HG03025 (cell line): ENCODE measurements around the gene ZNF236.
A peak's percentile ranks its signal among the peaks of the same experiment; 100 is the strongest.
"Not testable (repeated sequence)": the region's sequence is repeated elsewhere in the genome, so short reads cannot be mapped to it uniquely, and the experiment has no call there.

Source experiments
- ATAC-seq: cut with Tn5 transposase; IDR thresholded peaks from one replicate; pipeline ENCODE4 v1.9.1; 2021; ENCODE audit warnings: mild to moderate bottlenecking, moderate library complexity; ENCODE audit not compliant: unreplicated experiment, low FRiP score

Gene ZNF236

DNA sequence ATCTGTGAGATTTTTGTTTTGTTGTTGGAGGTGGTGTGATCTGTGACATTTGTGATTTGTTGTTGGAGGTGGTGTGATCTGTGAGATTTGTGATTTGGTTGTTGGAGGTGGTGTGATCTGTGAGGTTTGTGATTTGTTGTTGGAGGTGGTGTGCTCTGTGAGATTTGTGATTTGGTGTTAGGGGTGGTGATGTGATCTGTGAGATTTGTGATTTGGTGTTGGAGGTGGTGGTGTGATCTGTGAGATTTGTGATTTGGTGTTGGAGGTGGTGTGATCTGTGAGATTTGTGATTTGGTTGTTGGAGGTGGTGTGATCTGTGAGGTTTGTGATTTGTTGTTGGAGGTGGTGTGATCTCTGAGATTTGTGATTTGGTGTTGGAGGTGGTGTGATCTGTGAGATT lies 144.9 kb downstream of the ZNF236 start:
- ATAC-seq, result not testable (repeated sequence)

DNA sequence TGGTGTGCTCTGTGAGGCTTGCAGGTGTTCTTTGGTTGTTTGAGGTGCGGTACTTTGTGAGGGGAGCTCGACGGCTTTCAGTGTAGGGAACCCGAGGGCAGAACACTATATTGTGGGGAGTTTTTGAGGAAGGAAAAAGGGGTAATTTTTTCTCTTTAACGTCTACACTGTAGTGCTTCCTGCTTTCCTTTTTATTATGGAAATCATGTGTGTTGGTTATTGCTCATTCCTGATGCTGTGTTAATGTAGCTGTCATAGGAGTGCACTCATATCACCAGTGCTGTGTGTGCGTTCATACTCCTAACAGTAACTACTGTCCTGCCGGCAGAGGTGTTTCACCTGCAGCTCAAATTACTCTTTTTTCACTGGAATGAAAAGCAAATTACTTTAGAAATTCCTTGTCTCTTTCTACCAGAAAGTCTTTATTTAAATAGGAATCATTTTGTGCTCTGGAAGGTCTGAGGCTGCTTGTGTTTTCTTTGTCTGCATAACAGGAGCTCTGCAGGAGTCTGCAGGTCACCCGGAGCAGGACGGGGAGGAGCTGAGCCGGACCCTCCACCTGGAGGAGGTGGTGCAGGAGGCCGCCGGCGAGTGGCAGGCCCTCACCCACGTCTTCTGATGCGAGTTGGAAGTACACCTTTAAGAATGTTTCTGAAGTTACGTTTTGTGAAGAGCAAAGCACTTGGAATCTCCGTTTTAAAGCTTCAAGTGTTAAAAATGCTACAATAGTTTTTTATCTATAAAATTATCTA lies 145.5 kb downstream of the ZNF236 start:
- no peak for ATAC-seq

DNA sequence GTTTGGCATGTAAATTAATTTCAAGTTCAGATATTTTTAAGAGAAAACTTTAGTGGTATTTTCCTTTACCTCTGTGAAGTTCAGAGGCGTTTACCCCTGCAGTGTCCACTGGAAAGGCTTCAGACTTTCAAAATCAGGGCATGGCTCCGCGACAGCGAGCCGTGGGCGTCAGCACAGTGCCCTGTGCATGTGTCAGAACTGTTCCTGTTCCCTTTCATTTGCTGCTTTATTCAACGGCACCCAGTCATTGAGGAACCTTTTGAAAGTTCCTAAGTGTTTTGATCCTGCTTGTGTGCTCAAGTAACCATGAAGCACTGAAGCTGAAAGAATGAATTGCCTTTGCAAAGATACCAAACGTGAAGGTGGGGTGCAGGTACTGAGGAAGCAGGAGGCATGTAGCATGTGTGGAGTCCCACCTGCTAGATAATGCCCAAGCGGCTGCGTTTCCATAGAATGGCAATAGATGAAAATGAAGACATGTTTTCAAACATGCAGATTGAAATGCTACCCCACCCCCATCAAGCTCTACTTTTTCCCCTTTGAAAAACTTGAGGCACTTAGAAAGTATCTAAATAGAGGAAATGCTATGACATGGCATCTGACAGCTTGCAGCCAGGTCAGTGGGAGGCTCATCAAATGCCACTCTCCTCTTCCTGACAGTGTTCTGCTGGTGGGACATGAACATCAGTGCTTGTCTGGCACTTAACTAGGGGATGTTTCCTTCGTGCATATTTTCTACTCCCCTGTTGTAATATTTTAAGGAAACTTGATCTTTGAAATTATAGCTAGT lies 148.6 kb downstream of the ZNF236 start:
- ATAC-seq, result no peak

DNA sequence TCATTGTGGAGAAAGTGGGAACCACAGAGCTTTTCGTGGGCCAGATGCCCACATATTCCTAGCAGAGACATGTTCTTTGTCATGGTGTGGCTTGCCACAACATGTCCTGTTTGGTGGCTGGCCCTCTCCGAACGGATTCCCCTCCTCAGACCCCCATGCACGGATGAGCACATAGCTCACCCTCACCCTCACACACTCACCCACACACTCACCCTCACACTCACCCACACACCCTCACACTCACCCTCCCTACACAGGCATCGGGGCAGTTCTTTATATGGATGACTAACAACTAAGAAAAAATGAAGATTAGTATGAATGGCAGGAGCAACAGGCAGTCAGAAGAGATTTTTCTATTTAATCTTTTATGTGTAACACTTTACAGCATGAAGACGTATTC lies 149.9 kb downstream of the ZNF236 start:
- ATAC-seq, result no peak

DNA sequence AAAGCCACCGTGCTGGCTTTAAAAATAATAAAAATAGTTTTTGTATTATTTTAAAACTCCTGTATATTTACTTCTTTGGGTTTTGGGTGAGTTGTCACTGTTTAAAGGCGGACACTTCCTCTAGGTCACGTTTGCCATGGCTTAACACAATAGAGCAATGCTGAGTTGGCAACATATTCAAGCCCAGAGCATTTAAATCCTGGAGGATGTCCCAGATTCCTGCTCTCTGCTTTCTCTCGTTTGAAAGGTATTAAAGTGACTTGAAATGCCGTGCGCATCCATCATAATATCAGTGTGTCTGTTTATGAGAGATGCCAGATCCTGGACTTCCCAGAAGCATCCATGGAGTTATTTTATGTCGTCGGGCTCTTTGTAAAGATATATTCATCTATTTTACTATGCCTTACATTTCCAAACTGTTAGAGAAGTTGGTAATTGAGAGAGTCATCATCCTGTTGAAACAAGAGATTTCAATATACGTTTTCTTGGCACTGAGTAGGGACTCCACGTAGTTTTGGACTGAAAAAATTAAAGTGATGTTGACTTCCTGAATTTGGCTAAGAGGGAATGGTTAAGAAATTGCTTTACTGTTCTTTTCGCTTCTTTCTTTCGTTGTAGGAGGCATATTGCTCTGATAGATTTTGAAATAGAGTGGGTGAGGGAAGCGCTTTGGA lies 150.6 kb downstream of the ZNF236 start:
- ATAC-seq, result no peak

DNA sequence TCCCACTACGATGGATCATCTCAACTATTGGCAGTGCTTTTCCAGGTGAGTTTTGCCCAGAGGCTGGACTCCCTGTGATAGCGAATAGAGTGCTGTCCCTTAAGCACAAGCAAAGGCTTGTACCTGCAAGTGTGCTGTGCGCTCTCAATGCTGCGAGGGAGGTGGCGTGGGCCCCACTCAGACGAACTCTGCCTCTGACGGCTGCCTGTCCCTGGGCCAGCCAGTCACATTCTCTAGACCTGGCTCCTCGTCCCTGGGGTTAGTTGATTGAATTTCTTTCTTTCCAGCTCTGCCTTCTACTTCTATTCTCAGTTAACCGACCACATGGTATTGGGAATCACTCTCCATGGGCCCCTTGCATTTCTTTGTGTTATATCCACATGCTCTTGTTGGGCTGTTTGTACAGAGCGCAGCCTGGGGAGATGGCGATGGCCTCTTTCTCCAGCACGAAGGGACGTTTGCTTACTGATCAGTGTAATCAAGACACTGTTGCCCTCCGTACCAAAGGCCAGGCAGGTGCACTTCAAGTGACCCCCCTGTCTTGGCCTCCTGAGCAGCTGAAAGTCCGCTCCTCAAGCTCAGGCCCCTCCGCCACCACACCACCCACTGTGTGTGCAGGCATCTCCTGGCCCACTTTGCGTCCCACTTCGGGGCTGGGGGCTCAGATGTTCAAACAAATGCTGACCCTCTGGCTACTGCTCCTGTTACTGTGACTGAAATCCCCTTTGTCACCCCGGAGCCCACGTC lies 151.3 kb downstream of the ZNF236 start:
- ATAC-seq, result no peak

DNA sequence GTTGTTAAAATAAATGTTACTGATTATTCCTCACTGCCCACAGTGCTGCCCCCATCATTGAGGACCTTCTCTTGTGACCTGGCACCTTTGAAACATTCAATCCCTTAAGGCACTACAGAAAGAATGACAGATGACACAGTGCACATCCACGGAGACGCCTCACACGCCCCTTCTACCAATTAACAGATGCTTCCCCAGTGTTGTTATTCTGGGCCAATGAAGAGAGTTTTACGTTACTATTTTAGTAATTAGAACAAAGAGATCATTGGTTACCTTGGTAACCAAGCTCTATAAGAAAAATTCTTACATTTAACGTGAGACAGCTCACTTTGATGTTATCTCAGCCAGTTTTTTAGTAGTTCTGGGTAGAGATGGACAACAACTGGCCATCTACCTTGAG lies 152.0 kb downstream of the ZNF236 start:
- ATAC-seq, result no peak

DNA sequence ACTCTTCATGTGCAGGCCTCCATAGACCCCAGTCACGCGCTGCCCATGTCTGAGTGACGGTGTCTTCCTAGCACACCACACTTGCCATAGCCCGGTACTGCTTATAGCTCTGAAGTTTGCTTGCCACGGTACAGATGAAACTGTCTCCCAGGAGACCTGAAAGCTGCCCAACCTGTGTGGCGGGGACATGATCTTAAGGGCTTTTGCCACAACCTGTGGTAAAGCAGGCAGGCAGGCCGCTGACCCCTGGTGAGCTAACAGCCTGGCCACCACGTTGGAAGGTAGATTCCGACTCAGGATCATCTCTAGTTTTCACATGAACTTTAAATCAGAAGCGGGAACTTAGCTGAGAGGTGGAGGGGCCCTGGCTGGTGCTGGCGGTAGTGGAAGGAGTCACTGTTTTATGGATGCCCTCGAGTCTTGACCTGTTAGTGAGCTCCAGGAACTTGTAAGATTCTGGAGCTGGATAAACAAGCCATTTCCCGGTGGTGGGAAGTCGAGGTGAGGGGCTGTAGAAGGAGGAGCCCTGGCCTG lies 153.3 kb downstream of the ZNF236 start:
- ATAC-seq, result no peak

DNA sequence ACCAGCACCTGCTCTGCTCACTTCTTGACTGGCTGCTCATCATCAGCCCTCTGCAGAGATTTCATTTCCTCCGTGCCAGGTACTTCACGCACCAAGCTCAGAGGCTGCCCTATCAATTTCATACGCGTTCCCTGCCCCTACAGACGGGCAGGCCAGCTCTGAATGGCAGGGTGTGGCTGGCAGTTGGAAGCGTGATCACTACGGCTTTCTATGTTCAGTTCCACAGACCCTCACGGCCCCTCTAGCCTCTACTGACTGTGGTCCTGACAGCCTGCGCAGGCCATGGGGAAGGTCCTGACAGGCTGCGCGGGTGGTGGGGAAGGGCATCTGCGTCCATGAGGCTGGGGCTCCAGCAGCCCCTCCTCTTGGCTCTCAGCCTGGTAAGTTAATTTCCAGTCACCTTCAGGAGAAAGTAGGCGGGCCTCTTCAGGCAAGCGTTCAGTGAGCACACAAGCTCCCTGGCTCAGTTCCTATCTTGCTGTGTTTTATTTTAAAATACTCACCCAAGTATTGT lies 154.8 kb downstream of the ZNF236 start:
- ATAC-seq, result no peak

DNA sequence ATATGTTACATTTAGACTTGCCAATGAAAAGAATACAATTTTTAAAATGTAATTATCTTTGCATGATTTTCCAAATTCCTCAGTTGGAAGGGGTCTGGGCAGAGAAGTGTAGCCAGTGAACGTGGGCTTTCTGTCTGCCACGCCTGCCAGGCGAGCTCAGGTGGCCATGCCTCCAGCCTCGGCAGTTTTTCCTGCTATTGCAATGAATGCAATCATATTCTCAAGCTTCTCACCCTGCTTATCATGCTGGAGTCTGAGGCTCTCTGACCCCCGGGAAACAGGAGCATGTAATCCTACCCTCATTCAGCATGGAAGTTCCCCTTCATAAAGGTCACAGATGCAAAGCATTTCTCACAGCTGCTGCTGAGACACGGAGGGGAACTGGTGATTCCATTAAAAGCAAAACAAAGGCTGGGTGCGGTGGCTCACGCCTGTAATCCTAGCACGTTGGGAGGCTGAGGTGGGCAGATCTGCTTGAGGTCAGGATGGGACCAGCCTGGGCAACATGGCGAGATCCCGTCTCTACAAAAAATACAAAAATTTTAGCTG lies 155.4 kb downstream of the ZNF236 start:
- no peak for ATAC-seq

DNA sequence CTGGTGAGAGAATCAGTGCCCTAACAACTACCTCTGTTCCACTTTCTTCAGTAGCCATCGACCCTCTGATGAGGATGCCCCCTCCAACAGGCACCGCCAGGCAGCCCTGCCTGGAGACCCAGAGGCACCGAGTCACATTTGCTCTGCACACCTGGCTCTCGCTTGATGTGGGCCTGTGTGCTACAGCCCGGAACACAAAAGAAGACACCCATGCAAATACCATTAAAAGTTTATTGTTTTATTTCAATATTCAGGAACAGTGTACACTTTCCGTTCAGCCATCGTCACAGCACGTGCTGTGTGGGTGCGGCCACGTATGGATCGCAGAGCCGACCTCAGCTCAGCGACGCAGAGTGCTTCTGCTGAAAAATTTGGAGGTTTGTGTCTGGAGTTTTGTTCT lies 156.3 kb downstream of the ZNF236 start:
- ATAC-seq, result no peak

DNA sequence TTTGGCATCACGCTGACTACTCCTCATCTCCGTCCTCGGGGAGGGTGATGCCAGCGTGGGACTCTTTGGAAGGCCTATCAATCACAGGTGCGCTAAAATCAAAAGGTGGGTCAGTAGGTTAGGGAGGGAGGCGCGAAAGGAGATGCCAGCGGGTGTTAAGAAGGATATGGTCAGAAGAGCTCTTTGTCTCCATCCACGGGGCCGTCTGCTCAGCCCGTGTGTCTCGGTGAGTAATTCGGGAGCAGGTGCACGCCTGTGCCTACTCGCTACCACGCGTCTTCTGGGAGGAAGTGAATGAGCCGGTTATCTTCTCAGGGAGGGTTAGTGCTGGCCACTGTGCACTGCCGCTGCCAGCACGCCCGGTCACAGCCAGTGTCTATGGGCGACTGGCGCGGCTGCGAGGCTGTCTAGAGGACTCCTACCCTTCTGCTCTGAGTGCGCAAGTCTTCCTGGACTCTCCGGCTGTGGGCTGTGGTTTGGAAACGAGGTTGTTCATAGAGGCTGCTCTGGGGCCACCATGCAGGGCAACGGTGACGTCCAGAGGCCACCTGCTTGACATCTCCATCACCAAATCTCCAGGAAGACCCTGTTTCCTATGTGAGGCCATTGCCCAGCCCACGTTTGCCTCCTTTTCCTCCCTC lies 156.9 kb downstream of the ZNF236 start:
- ATAC-seq, result no peak

DNA sequence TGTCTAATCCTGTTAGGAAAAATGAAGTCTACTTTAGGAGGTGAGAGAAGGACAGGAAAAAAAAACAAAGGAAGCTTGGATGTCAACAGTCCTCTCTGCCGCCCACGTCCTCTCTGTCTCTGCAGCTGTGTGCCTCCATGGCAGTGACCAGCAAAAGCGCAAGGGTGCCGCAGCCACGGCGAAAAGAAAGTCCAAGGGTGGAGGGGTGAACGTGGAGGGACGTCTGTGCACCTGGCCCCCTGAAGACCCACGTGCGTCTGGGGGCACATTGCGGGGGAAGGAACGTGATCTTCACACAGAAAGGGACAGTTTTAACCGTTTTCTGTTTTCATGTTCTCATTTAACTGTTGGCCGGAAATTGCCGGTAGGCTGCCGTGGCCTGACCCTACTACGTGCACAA lies 157.5 kb downstream of the ZNF236 start:
- ATAC-seq, result no peak

DNA sequence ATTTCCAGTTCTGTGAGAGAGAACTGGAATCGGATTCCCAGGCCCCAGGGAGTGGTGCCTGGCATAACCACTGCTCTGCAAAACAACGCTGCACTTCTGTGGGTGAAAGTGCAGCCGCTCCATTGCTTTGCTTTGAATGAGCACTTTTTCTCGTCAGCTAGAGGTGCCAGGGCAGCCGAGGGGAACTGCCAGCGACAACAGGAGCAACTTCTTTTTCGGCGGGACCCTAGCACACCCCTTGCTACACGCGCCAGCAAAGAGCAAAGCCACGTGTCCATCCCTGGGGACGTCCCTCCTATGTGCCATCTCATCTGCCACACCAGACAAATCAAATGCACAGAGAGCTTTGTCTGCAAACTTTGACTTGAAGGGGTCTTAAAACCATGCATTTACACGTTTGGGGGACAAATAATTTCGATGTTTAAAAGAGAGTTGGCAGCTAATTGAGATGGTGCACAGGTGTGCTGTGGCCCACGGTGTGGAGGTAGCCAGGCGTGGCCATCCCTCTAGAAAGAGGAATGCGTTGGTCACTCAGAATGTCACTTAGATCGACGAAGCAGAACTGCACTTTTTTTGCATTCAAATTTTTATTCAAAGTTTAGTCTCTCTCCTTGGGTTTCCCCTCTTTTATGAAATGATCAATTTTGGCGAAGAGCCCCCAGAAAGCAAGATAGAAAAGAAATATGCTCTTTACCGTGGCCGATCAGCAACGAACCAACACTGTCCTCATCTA lies 158.5 kb downstream of the ZNF236 start:
- peak; percentile 35 for ATAC-seq

DNA sequence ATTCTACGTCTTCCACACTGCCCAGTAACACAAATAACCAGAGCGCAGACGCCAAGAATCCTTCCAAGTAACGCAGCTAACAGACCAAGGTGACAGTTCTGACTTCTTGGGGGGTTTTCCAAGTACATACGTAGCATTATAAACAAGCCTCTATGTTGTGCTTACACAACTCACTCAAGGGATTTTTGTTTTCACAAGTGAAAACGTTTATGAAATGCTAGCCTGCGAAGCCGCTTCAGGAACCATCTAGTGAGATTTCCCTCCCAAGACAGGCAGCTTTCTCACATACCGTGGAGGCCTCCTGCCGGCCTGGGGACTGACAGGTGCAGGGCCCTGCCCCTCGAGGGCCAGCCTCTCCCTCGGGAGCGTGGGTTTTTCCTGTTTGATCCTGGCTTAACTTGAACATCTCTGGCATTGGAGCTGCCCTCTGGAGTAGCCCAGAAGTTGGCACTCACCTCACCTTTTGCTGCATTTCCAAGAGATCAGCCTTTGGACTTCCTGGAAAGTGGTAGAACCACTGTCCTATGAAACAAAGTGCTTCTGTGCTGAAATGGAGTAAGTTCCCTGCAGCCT lies 159.1 kb downstream of the ZNF236 start:
- peak; percentile 56 for ATAC-seq

DNA sequence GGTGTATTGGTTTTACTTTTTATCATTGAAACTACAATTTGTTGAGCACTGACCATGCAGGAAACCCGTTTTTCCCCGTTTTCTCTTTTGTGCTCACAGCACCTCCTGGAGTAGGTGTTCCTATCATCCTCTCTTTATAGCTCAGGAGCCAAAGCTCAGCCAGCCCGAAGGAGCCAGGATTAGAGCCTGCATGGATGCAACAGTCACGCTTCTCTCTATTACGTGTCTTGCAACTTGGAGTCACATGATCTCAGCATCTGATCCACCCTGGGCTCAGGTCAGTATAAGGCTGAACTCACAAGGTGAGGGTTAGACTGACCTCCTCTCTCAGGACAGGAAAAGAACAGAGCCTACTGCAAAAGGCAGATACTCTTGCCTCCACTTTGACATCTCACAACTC lies 159.7 kb downstream of the ZNF236 start:
- ATAC-seq, result no peak

DNA sequence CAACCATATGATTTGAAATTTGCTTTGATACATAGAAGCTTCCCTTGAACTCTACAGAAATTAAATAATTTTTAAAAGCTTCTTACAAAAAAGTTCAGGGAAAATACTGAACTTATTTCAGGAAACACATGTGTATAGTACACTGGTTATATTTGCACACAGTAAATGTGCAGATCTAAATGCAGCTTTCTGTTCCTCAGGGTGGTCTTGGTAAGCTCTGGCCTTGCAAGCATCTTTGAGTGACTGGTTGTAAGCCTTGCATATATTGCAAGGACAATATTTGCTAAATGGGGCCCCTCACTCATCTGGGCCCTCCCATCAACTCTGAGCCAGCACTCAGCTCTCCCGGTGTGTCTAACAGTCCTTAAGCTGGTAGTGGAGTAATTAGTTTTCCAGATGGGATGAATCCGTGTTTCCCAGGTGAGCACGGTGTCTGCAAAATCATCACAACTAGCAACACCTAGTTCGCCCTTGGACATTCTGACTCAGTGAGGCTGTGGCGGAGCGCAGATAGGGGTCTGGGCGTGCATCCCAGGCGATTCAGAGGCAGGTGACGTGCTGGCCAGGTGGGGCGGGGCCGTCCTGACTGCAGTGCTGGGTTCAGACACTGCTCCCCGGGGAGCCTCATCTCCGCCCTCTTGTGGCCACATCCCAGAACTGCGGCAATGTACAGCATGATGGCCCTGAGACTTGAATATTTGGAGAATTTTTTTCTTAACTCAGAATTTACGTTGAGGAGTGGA lies 160.7 kb downstream of the ZNF236 start:
- peak; percentile 64 for ATAC-seq

DNA sequence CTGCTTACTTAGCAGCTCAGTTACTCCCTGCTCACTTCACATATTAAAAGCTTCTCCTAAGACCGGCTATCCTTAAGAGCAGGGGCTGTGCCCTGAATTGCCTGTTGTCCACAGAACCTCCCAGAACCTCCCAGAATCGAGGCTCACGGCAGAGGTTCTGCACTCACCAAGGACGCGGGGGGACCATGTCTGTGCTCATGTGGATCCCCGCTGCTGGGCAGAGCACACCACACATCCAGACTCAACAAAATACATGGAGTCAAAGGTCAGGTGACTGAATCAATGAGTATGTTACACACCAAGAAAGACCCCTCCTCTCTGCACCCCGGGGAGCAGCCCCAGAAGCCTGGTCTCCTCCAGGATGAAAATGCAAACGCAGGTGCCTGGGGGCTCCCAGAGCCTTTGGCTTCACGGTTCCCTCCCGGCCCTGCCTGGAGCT lies 161.3 kb downstream of the ZNF236 start:
- ATAC-seq, result no peak
